ENCODE results near the gene LHX4.

LHX4 gene

DNA sequence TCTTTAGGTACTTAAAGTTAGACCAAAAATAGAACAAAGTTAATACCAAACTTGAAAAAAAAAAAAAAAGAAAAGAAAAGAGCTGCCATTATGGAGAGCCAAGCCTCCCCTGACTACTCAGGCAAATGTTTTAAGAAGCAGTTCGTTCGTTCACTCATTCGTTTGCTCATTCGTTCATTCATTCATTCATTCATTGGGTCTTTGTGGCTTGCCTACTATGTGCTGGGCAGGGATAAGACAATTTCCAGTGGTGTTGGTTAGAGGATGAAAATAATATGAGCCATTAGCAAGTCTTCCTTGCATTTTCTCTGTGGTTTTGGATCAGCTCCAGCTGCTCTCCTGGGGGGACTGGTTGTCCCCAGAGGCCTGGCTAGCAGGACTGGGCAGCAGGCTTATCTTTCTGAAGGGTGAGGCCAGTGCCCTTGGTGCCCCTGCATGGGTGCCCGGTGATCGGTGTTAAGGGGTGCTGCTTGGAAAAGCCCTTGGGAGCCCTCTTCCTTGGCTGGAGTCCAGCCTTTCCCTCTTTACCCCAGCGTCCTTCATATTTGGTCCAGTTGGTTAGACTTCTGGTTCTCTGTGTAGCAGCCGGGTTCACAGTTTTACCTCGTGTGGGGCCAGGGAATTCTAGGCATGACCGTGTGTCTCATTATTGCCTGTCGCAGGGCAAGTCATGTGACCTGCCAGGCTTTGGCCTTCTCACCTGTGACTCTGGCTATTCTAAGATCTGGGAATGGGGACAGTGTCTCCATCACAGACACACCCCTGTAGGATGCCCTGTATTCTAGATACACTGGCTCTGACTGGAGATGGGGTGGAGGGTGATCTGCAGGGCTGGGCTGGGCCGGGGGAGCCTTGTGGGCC, 32.8 kb downstream of the LHX4 start:
- H3K27ac ChIP-seq (ENCODE audit: low read length) = no peak overlapping the region
- no peaks in the 10 kb centered on the region for H3K36me3 ChIP-seq (ENCODE audit: control insufficient read depth in 1 of 2, insufficient read depth in 2 of 2, low read length in 2 of 2)
- H3K9me3 ChIP-seq (ENCODE audit: control insufficient read depth in 1 of 2, low read length in 2 of 2) = no peaks in the 10 kb centered on the region
- H3K27me3 ChIP-seq (ENCODE audit: low read depth, low read length) = no peaks in the 10 kb centered on the region
- H3K4me1 ChIP-seq (ENCODE audit: control insufficient read depth in 1 of 2, insufficient read depth in 2 of 2, low read length in 2 of 2) = no peaks in the 10 kb centered on the region
- H3K4me3 ChIP-seq (ENCODE audit: low read depth in 1 of 2, low read length in 2 of 2) = no peak overlapping the region

DNA sequence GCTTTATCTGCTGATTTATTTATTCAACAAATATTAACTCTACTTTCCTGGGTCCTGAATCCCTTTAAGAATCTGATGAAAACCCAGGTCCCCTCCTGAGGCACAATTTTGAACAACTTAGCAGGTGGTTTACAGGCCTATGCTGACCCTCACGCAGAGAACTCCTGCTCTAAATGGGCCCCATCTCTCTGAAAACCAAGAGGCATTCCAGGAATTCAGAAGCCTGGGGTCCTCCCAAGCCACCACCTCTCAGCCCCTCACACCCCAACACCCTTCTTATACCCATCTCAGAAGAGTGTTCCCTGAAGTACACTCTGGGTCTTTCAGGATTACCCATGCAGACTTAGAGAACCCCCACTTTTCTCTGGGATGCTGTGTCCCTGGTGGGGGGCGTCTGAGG, 34.5 kb downstream of the LHX4 start:
- Histone ChIP-seq H3K4me3 (ENCODE audit: low read depth in 1 of 2, low read length in 2 of 2) (no peak overlapping the region), H3K4me1 (ENCODE audit: control insufficient read depth in 1 of 2, insufficient read depth in 2 of 2, low read length in 2 of 2) (no peaks in the 10 kb centered on the region), H3K36me3 (ENCODE audit: control insufficient read depth in 1 of 2, insufficient read depth in 2 of 2, low read length in 2 of 2) (no peaks in the 10 kb centered on the region), H3K27ac (ENCODE audit: low read length) (no peak overlapping the region), H3K9me3 (ENCODE audit: control insufficient read depth in 1 of 2, low read length in 2 of 2) (no peaks in the 10 kb centered on the region), H3K27me3 (ENCODE audit: low read depth, low read length) (no peaks in the 10 kb centered on the region)

DNA sequence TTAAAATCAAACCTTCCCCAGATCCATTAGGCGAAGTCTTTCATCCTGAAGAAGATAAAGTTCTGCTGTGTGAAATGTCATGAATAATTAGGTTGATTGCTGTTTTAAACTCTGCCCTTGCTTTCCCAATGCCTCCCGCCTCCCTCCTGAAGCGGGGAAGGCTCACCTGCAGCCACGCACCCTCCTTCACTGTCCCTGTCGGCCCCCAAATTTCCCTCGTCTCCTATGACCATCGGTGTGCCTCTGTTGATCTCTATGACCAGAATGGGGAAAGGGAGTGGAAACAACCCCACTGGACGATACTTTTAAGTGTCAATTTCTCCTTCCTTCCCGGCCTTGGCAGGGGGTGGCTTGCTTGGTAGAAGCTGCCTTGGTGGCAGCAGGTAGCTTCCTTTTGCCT, 35.1 kb downstream of the LHX4 start:
- Histone ChIP-seq H3K27ac (ENCODE audit: low read length) (no peak overlapping the region), H3K4me1 (ENCODE audit: control insufficient read depth in 1 of 2, insufficient read depth in 2 of 2, low read length in 2 of 2) (no peaks in the 10 kb centered on the region), H3K4me3 (ENCODE audit: low read depth in 1 of 2, low read length in 2 of 2) (no peak overlapping the region), H3K36me3 (ENCODE audit: control insufficient read depth in 1 of 2, insufficient read depth in 2 of 2, low read length in 2 of 2) (no peaks in the 10 kb centered on the region), H3K27me3 (ENCODE audit: low read depth, low read length) (no peaks in the 10 kb centered on the region), H3K9me3 (ENCODE audit: control insufficient read depth in 1 of 2, low read length in 2 of 2) (no peaks in the 10 kb centered on the region)

DNA sequence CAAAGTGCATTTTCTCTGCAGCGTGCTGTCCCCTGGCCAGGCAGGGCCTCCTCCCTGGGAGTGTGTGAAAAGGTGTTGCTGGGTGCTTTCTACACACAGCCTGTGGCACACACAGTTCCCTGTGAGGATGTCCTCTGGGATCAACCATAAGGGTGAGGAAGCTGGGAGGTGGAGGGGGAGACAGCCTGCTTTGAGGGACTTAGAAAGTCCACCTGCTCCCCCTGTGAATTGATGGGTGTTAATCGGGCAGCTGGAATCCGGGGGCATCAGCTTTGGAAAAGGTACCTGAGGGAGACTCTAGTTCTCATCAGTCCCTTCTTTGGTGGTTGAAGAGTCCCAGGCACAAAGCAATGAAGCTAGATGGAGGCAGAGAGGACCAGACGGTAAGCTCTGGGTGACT, 35.8 kb downstream of the LHX4 start:
- no peaks in the 10 kb centered on the region for H3K4me1 ChIP-seq (ENCODE audit: control insufficient read depth in 1 of 2, insufficient read depth in 2 of 2, low read length in 2 of 2)
- no peaks in the 10 kb centered on the region for H3K27me3 ChIP-seq (ENCODE audit: low read depth, low read length)
- H3K9me3 ChIP-seq (ENCODE audit: control insufficient read depth in 1 of 2, low read length in 2 of 2) = no peaks in the 10 kb centered on the region
- no peaks in the 10 kb centered on the region for H3K36me3 ChIP-seq (ENCODE audit: control insufficient read depth in 1 of 2, insufficient read depth in 2 of 2, low read length in 2 of 2)
- no peak overlapping the region for H3K4me3 ChIP-seq (ENCODE audit: low read depth in 1 of 2, low read length in 2 of 2)
- no peak overlapping the region for H3K27ac ChIP-seq (ENCODE audit: low read length)

DNA sequence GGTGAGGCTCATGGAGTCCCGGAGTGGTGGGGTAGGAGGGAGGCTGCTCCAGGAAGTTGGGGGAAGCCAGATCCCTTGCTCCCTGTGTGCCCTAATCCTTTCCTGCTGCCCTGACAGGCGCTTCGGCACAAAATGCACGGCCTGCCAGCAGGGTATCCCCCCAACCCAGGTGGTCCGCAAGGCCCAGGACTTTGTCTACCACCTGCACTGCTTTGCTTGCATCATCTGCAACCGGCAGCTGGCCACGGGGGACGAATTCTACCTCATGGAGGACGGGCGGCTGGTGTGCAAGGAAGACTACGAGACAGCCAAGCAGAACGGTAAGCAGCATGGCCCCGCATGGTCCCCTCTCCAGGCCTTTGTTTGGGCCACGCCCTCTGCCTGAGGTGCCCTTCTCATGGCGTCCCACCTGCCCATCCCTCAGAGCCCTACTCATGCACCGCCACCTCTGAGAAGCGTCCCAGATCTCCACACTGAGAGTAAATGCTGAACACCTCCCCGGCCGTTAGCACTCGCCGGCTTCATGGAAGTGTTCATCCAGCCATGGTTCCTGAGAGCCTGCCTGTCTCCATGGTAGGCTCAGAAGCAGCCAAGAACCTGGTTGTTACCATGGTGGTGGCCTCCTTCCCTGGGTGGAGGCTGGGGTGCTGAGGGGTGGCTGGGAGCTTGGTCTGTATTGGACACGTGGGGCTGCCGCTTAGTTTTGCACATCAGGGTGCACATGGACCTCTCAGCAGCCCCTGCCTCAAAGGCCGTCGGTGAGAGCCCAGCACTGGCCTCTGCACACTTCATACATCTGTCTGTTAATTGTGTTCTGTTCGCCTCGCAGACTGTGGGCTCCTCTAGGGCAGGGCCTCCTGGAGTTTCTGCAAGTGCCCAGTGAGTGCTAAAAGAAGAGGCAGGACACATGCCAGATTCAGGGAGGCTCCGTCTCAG, 36.5 kb downstream of the LHX4 start:
- H3K27me3 ChIP-seq (ENCODE audit: low read depth, low read length) = no peaks in the 10 kb centered on the region

DNA sequence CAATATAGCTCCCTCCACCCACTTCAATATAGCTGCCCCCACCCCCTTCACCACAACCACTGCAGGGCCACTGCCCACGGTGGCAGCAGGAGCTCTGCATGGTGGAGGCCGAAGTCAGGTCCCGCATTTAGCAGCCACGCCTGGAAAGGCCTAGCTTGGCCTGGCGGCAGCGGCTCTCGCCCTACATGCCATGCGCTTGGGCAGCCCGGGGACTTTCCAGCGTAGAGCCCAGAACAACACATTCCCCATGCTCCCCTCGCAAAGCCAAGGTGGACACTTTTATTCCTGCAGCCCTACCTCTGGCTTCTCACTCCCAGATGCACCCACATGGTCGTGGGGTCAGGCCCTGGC, 37.1 kb downstream of the LHX4 start:
- Histone ChIP-seq H3K9me3 (ENCODE audit: control insufficient read depth in 1 of 2, low read length in 2 of 2) (no peaks in the 10 kb centered on the region), H3K36me3 (ENCODE audit: control insufficient read depth in 1 of 2, insufficient read depth in 2 of 2, low read length in 2 of 2) (no peaks in the 10 kb centered on the region), H3K4me3 (ENCODE audit: low read depth in 1 of 2, low read length in 2 of 2) (no peak overlapping the region), H3K4me1 (ENCODE audit: control insufficient read depth in 1 of 2, insufficient read depth in 2 of 2, low read length in 2 of 2) (no peaks in the 10 kb centered on the region), H3K27ac (ENCODE audit: low read length) (no peak overlapping the region), H3K27me3 (ENCODE audit: low read depth, low read length) (no peaks in the 10 kb centered on the region)

More for the DNA sequence above, 36.5 kb downstream of the LHX4 start:
- Histone ChIP-seq H3K27ac (ENCODE audit: low read length) (no peak overlapping the region), H3K9me3 (ENCODE audit: control insufficient read depth in 1 of 2, low read length in 2 of 2) (no peaks in the 10 kb centered on the region), H3K36me3 (ENCODE audit: control insufficient read depth in 1 of 2, insufficient read depth in 2 of 2, low read length in 2 of 2) (no peaks in the 10 kb centered on the region), H3K4me3 (ENCODE audit: low read depth in 1 of 2, low read length in 2 of 2) (no peak overlapping the region), H3K4me1 (ENCODE audit: control insufficient read depth in 1 of 2, insufficient read depth in 2 of 2, low read length in 2 of 2) (no peaks in the 10 kb centered on the region)

DNA sequence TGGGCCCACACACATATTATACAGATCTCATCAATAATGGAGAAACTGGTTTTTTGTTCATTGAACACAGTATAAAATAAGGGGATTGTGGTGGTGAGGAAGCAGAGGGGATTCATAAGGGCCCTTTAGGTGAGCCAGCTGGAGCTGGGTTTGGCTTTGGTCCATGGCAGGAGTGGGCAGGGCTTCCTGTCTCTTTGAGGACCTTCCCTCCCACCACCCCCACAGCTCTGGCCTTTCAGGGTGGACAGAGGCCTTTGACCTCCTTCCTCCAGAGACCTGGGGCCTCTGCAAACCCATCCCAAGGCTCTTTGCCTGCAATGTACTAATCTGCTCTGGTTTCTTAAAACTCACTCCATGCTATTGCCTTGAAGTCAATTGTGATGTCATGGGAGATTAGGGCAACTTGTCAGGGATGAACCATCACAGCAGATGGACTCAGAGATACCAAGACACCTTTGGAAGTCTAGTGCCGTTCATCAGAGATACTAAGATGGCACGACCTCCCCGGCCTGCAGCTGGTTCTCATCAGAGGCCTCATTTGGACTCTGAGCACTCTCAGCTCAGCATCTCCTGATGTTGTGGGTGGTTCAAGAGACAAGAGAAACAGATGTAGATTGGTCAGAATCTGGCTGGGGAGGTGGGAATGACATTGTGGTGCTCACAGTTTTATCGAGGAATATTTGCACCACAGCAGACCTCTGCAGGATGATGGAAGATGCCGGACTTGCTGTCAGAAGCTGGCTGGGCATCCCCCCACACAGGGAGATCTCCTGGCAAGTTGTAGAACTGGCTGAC, 37.9 kb downstream of the LHX4 start:
- no peaks in the 10 kb centered on the region for H3K4me1 ChIP-seq (ENCODE audit: control insufficient read depth in 1 of 2, insufficient read depth in 2 of 2, low read length in 2 of 2)
- H3K27ac ChIP-seq (ENCODE audit: low read length) = no peak overlapping the region
- peaks cover 0 to 3% of the 10 kb centered on the region in 2 donors for H3K36me3 ChIP-seq (ENCODE audit: control insufficient read depth in 1 of 2, insufficient read depth in 2 of 2, low read length in 2 of 2)
- no peaks in the 10 kb centered on the region for H3K27me3 ChIP-seq (ENCODE audit: low read depth, low read length)
- H3K4me3 ChIP-seq (ENCODE audit: low read depth in 1 of 2, low read length in 2 of 2) = no peak overlapping the region
- H3K9me3 ChIP-seq (ENCODE audit: control insufficient read depth in 1 of 2, low read length in 2 of 2) = no peaks in the 10 kb centered on the region

DNA sequence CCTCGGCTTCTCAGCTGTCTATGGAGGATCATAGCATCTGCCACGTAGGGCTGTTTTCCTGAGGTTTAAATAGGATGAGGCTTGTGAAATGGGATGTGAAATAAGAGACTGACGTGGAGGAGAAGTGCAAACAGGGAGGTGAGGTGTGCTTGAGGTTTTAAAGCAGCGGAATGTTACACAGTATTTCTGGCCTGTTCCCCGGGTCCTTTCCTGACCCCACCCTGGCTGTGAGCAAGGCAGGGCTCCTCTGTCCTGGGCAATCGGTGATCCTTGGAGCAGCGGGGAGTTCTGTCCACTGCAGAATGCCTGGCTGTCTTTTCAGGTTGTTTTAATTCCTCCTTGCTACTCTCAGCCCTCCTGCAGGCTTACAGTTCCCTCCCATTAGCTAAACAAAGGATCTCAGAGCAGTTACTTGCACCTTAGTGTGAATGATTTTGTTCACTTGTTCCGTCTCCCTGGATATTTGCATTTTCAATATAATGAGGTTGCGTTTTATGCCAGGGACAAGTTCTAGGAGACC, 38.6 kb downstream of the LHX4 start:
- H3K4me3 ChIP-seq (ENCODE audit: low read depth in 1 of 2, low read length in 2 of 2) = no peak overlapping the region
- H3K36me3 ChIP-seq (ENCODE audit: control insufficient read depth in 1 of 2, insufficient read depth in 2 of 2, low read length in 2 of 2) = peaks cover 0 to 10% of the 10 kb centered on the region in 2 donors
- no peak overlapping the region for H3K27ac ChIP-seq (ENCODE audit: low read length)
- H3K9me3 ChIP-seq (ENCODE audit: control insufficient read depth in 1 of 2, low read length in 2 of 2) = no peaks in the 10 kb centered on the region
- no peaks in the 10 kb centered on the region for H3K27me3 ChIP-seq (ENCODE audit: low read depth, low read length)
- H3K4me1 ChIP-seq (ENCODE audit: control insufficient read depth in 1 of 2, insufficient read depth in 2 of 2, low read length in 2 of 2) = no peaks in the 10 kb centered on the region

DNA sequence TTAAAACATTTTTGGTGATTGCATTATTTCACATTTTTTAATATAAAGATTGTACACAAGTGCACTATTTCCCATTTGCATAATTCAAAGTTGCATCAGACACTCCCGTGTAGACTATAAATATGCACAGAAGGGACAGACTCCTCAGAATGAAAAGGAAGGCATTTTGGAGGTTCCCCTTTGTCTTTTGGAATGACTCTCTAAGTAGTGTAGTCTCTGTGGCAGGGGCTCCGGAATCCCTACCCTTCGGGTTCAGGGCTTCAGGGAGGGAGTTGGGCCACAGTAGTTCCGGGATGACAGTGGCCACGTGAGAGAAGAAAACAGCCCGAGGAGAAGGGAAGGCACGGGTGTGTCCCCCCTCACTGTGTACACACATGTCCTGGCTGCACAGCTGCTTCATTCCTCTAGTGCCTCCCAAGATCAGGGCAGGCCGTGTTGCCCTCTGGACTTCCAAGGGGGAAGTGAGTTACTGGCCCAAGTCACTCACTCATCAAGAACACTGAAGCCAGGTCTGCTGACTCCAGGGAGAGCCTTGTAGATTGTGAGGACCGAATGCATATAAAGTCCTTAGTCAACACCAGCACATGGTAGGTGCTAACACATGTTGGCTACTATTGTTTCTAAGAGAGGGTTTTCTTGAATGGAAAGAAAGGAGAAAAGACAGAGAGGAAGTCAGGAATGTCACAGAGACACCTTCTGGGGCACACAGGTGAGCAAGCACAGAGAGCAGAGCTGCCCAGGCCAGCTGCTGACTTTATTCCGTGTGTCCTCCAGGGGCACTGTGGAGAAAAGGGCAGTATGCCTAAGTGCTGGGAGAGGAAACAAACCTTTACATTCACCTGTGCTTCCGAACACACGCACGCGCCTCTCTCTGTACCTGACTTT, 39.8 kb downstream of the LHX4 start:
- Histone ChIP-seq H3K36me3 (ENCODE audit: control insufficient read depth in 1 of 2, insufficient read depth in 2 of 2, low read length in 2 of 2) (peaks cover under 1 to 17% of the 10 kb centered on the region in 2 donors), H3K9me3 (ENCODE audit: control insufficient read depth in 1 of 2, low read length in 2 of 2) (no peaks in the 10 kb centered on the region), H3K4me1 (ENCODE audit: control insufficient read depth in 1 of 2, insufficient read depth in 2 of 2, low read length in 2 of 2) (no peaks in the 10 kb centered on the region), H3K27me3 (ENCODE audit: low read depth, low read length) (no peaks in the 10 kb centered on the region), H3K4me3 (ENCODE audit: low read depth in 1 of 2, low read length in 2 of 2) (no peak overlapping the region), H3K27ac (ENCODE audit: low read length) (no peak overlapping the region)

DNA sequence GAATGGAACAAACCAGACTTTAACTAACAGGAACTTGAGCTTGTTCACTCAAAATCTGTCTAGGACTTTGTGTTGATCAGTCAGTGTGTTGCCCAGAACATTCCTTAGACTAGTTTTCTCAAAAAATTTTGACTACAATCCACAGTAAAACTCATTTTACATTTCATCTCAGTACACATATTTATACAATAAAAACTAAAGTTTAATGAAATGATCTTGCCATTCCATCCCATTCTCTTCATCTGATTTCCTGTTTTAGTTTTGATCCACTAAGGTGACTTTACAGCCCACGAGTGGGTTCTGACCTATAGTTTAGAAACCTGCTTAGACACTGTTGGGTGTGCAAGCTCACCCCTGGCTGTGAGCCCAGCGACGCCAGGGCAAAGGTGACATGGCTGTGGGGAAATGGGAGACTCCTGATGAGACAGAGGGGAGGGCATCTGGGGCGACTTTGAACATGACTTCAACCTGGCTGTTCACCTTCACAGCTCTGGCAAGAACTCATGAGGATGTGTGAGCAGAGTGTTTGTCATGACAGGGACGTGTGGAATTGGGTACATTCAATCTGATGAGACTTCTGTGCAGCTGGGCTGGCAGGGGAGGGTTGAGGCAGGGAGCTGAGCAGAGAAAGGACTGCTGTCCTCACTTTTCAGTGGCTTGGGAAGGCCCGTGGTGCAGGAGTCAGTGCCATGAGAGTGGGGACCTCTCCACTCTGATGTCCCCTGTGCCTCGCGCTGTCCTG, 40.6 kb downstream of the LHX4 start:
- peaks cover 6 to 17% of the 10 kb centered on the region in 2 donors for H3K36me3 ChIP-seq (ENCODE audit: control insufficient read depth in 1 of 2, insufficient read depth in 2 of 2, low read length in 2 of 2)
- no peaks in the 10 kb centered on the region for H3K27me3 ChIP-seq (ENCODE audit: low read depth, low read length)
- no peak overlapping the region for H3K27ac ChIP-seq (ENCODE audit: low read length)
- no peak overlapping the region for H3K4me3 ChIP-seq (ENCODE audit: low read depth in 1 of 2, low read length in 2 of 2)
- no peaks in the 10 kb centered on the region for H3K9me3 ChIP-seq (ENCODE audit: control insufficient read depth in 1 of 2, low read length in 2 of 2)
- H3K4me1 ChIP-seq (ENCODE audit: control insufficient read depth in 1 of 2, insufficient read depth in 2 of 2, low read length in 2 of 2) = no peaks in the 10 kb centered on the region

Data from muscle layer of duodenum (tissue), 2 donors.